ENCODE results near the gene SETD4. TPM values are rescaled to one million over a fixed set of nuclear protein-coding genes. Genes with fewer than 3 reads are reported as not detected.

Gene SETD4
- polyA plus RNA-seq, 1 experiment: 12.2 TPM

- peak overlapping the region; percentile 99 for H3K4me3 ChIP-seq (ENCODE audit: low read depth, low read length)
- H3K27ac ChIP-seq (ENCODE audit: low read depth, low read length): peak overlapping the region; percentile 86
- no peaks in the 10 kb centered on the region for H3K27me3 ChIP-seq (ENCODE audit: control insufficient read depth, insufficient read depth, low read length)
- POLR2A ChIA-PET: interaction anchor here (0.6 to 2.5 kb wide), 8 partner anchors 9 to 76 kb away, joined by 3 to 27 read pairs (median 6); partner anchors contain the start of gene CBR1
- CTCF ChIA-PET: interaction anchor here (1.1 kb wide), 1 partner anchor 55 kb away, joined by 4 read pairs; no protein-coding TSS in a partner anchor
- no peak for TF ChIP-seq CTCF (IDR thresholded peaks at IDR 0.05; ENCODE audit: low read depth, low read length)
- H3K9me3 ChIP-seq (ENCODE audit: control insufficient read depth, insufficient read depth, low read length): no peaks in the 10 kb centered on the region; the same call in 1 of the 2 replicates
- no peak for DNase-seq (ENCODE audit: low read depth, low spot score)
Observed at GRCh38 chr21:36059823-36060158, 535 bp downstream of the SETD4 start.

- DNase-seq (ENCODE audit: low read depth, low spot score): no peak
- Histone ChIP-seq H3K4me3 (ENCODE audit: low read depth, low read length) (no peak overlapping the region), H3K27me3 (ENCODE audit: control insufficient read depth, insufficient read depth, low read length) (no peaks in the 10 kb centered on the region), H3K9me3 (ENCODE audit: control insufficient read depth, insufficient read depth, low read length) (no peaks in the 10 kb centered on the region; the same call in 1 of the 2 replicates), H3K27ac (ENCODE audit: low read depth, low read length) (no peak overlapping the region)
- TF ChIP-seq CTCF (IDR thresholded peaks at IDR 0.05; ENCODE audit: low read depth, low read length): no peak
- POLR2A ChIA-PET: no interaction called here
- CTCF ChIA-PET: no interaction called here
Observed at GRCh38 chr21:36055551-36055950, 4.8 kb downstream of the SETD4 start.

GRCh38 chr21:36053715-36054062 is 6.6 kb downstream of the SETD4 start:
- Histone ChIP-seq H3K27ac (ENCODE audit: low read depth, low read length) (no peak overlapping the region), H3K9me3 (ENCODE audit: control insufficient read depth, insufficient read depth, low read length) (no peaks in the 10 kb centered on the region), H3K4me3 (ENCODE audit: low read depth, low read length) (no peak overlapping the region), H3K27me3 (ENCODE audit: control insufficient read depth, insufficient read depth, low read length) (no peaks in the 10 kb centered on the region)
- ChIA-PET POLR2A (no interaction called here), CTCF (interaction anchor here (1.3 kb wide), 1 partner anchor 59 kb away, joined by 3 read pairs; no protein-coding TSS in a partner anchor)
- no peak for DNase-seq (ENCODE audit: low read depth, low spot score)
- TF ChIP-seq CTCF (IDR thresholded peaks at IDR 0.05; ENCODE audit: low read depth, low read length): no peak

- TF ChIP-seq CTCF (IDR thresholded peaks at IDR 0.05; ENCODE audit: low read depth, low read length): no peak
- ChIA-PET CTCF (interaction anchor here (0.6 to 1.3 kb wide), 2 partner anchors 59 to 492 kb away, joined by 3 read pairs; no protein-coding TSS in a partner anchor), POLR2A (interaction anchor here (0.6 kb wide), 1 partner anchor 103 kb away, joined by 3 read pairs; no protein-coding TSS in a partner anchor)
- Histone ChIP-seq H3K9me3 (ENCODE audit: control insufficient read depth, insufficient read depth, low read length) (no peaks in the 10 kb centered on the region), H3K27ac (ENCODE audit: low read depth, low read length) (no peak overlapping the region), H3K4me3 (ENCODE audit: low read depth, low read length) (no peak overlapping the region), H3K27me3 (ENCODE audit: control insufficient read depth, insufficient read depth, low read length) (no peaks in the 10 kb centered on the region)
- DNase-seq (ENCODE audit: low read depth, low spot score): no peak
Observed at GRCh38 chr21:36052860-36053714, 7.2 kb downstream of the SETD4 start.

GRCh38 chr21:36048357-36048756 is 12.0 kb downstream of the SETD4 start:
- DNase-seq (ENCODE audit: low read depth, low spot score): no peak
- no peaks in the 10 kb centered on the region for H3K9me3 ChIP-seq (ENCODE audit: control insufficient read depth, insufficient read depth, low read length)
- CTCF ChIA-PET: no interaction called here
- no peak overlapping the region for H3K4me3 ChIP-seq (ENCODE audit: low read depth, low read length)
- no peak for TF ChIP-seq CTCF (IDR thresholded peaks at IDR 0.05; ENCODE audit: low read depth, low read length)
- H3K27ac ChIP-seq (ENCODE audit: low read depth, low read length): no peak overlapping the region
- no peaks in the 10 kb centered on the region for H3K27me3 ChIP-seq (ENCODE audit: control insufficient read depth, insufficient read depth, low read length)
- POLR2A ChIA-PET: interaction anchor here (0.8 kb wide), 1 partner anchor 88 kb away, joined by 8 read pairs; no protein-coding TSS in a partner anchor
